NOMO-1 treated with dmso at 0.1 percent for 144 hours (cell line): ENCODE data around the gene RALGAPA2.
A peak's percentile ranks its signal among the peaks of the same experiment; 100 is the strongest.

ENCODE experiments used
- DNase-seq: peaks from one replicate; lab custom pipeline; 2025; ENCODE audit not compliant: unreplicated experiment; lab: John Stamatoyannopoulos, UW

RALGAPA2 gene

DNA sequence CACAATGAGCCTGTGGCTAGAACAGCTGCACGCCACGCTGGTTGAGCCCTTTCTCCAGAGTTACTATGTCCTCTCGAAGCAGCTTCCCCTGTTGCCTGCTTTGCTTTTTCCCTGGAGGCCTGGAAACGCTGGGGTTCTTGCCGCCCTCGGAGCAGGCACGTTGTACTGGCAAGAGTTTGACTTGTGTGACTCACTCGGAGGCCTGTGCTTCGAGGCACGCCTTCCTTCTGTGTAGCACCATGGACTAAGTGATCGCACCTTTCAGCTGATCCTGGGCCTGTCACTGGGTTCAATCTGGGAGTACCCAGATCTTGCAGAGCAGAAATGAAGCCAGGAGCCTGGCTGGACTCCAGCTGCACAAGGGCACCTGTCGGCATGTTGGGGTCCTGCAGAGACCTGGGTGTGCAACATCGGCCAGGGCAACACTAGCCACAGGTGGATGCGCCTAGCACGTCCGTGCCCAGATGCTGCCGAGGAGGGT is 339.3 kb downstream of the RALGAPA2 start:
- no peak for DNase-seq

- DNase-seq: no peak
Measured at GRCh38 chr20:20371681-20372080, 340.8 kb downstream of the RALGAPA2 start.

DNA sequence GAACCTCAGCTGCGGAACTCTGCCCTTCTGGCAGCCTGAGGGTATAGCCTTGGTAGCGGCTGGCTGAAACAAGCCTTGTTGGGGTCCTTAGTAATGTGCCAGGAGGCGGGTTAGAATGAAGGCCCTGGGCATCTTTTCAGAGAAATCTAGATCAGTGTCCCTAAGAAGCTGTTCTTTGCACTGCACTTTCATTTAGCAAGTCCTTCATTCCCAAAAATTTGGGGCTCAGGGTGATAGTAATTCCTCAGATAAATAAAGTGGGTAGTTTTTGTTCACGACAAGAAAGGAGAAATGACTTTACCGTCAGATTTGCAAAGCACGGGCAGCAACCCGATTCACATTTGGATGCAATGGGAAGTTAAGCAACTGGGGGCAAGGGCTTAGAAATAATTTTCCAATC is 341.4 kb downstream of the RALGAPA2 start:
- no peak for DNase-seq

- no peak for DNase-seq
Measured at GRCh38 chr20:20370094-20370575, 342.3 kb downstream of the RALGAPA2 start.

DNA sequence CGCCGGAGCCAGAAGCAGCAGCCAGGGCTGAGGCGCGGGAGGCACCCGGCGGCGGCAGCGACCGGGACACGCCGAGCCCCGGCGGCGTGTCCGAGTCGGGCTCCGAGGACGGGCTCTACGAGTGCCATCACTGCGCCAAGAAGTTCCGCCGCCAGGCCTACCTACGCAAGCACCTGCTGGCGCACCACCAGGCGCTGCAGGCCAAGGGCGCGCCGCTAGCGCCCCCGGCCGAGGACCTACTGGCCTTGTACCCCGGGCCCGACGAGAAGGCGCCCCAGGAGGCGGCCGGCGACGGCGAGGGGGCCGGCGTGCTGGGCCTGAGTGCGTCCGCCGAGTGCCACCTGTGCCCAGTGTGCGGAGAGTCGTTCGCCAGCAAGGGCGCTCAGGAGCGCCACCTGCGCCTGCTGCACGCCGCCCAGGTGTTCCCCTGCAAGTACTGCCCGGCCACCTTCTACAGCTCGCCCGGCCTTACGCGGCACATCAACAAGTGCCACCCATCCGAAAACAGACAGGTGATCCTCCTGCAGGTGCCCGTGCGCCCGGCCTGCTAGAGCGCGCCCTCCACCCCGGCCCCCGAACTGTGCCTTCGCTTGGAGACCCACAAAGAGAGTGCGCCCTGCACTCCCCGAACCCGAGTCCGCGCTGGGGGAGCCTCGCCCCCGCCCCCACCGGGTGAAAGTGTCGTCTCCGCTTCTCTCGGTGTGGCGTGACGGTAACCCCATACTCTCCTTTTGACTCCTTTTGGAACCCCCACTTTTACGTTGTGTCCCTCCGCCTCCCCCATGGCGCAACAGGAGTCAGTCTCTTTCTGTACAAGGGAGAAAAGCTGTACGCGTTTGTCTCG is 343.0 kb downstream of the RALGAPA2 start:
- no peak for DNase-seq

DNA sequence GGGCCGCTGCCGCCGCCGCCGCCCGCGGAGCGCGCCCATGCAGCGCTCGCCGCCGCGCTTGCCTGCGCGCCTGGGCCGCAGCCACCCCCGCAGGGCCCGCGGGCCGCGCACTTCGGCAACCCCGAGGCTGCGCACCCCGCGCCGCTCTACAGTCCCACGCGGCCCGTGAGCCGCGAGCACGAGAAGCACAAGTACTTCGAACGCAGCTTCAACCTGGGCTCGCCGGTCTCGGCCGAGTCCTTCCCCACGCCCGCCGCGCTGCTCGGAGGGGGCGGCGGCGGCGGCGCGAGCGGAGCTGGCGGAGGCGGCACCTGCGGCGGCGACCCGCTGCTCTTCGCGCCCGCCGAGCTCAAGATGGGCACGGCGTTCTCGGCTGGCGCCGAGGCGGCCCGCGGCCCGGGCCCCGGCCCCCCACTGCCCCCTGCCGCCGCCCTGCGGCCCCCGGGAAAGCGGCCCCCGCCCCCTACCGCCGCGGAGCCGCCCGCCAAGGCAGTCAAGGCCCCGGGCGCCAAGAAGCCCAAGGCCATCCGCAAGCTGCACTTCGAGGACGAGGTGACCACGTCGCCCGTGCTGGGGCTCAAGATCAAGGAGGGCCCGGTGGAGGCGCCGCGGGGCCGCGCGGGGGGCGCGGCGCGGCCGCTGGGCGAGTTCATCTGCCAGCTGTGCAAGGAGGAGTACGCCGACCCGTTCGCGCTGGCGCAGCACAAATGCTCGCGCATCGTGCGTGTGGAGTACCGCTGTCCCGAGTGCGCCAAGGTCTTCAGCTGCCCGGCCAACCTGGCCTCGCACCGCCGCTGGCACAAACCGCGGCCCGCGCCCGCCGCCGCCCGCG is 343.8 kb downstream of the RALGAPA2 start:
- no peak for DNase-seq

DNA sequence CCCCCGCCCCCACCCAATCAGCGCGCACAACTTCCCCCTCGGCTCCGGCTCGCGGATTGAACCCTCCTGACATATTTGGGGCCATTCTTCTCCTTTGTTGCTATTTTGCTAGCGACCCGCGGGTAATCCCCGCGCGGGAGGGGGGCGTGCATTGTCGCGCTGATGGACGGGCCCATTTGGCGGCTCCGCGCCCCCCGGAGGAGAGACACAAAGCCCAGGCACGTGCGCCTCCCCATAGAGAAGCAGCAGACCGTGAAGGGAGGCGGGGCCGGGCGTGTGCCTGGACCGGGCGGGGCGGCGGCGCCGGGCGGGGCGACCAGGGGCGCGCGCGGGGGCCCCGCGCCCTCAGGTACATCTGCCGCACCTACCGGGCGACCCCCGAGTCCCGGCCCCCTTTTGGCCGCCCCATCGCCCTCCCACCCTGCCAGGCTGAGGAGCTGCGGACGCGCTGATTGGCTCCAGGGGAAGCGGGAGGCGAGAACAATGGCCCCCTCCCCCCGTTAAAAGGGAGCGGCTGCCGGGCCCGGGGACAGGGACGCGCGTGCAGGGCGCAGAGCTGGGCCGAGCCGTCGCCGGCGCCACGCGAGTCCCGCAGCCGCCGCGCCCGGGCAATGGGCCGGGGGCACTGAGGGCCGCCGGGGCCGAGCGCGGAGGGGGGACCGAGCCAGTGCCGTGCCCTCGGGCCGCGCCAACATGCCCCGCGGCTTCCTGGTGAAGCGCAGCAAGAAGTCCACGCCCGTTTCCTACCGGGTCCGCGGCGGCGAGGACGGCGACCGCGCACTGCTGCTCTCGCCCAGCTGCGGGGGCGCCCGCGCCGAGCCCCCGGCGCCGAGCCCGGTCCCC is 344.6 kb downstream of the RALGAPA2 start, which contains the start of gene INSM1:
INSM1 (plus strand) TSS at position 530 of the 843 bp plus-strand sequence; CDS start at position 694, 164 bp downstream.
- no peak for DNase-seq

GRCh38 chr20:20366876-20367574 is 345.4 kb downstream of the RALGAPA2 start:
- DNase-seq: no peak

GRCh38 chr20:20366551-20366875 is 345.9 kb downstream of the RALGAPA2 start:
- no peak for DNase-seq

DNA sequence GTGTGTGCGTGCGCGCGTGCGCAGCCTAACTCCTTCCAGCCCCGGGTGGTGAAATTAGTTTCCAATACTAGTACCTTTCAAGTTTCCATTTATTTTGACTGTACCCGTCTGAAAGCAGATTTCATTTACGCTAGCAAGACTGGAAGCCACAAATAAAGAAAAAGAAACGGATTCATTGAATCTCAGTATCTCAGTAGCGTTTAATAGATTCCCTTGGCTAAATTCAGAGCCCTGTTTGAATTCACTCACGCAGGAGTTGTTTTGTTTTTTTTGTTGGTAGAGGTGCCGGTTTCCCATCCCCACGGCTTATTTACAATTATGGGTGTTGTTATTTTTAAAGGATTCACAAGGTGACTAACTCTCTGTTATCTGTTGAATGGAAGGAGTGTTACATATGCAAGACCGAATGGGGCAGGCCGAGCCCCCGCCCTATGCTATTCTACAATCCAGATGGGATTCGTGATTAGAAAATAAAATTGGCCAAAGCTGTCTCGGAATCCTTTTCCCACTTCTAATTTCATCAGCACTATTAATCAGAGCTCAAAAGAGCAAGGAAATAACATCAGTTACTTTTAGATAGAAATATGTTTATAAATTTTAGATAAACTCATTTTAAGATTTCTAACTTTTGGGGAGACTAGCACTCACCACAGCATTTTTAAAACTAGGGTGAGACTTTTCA is 346.8 kb downstream of the RALGAPA2 start:
- DNase-seq: no peak

DNA sequence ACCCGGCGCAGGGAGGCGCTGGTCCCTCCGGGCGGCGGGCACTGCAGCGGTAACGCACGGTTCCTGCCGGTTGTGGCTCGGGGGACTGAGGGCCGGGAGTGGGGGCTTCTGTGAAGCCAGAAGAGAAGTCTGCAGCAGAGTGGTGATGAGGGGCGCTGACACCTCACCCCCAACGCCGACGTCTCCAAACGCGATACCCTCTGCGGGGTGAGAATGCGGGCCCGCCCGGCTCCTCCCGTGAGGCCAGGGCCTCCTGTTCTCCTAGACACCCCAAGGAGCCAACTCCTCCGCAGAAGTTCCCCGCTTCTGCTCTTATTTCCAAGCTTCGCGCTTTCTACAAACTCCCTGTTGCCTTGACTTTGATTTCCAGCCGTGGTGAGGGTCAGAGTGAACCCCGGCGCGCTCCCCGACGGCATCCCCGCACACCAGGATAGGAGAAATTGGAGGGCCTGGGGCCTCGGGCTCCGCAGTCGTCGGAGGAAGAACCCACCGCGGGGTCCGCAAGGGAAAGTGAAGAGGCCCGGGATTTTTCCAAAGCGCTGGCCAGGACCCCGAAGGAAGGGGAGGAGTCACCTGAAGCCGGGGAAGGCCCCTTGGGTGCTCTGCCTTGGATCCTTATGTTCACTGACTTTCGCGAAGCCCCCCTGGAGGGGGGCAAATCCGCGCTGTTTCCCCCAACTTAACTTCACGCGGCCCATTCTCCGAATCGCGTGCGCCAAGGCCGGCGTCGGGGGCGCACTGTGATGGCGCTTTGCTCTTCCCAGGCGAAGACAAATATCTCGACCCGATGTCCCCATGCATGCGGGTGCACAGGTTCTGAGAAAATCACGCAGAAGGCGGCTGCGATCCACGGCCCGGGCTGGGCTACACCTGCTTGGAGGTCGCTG is 347.6 kb downstream of the RALGAPA2 start:
- DNase-seq: no peak

DNA sequence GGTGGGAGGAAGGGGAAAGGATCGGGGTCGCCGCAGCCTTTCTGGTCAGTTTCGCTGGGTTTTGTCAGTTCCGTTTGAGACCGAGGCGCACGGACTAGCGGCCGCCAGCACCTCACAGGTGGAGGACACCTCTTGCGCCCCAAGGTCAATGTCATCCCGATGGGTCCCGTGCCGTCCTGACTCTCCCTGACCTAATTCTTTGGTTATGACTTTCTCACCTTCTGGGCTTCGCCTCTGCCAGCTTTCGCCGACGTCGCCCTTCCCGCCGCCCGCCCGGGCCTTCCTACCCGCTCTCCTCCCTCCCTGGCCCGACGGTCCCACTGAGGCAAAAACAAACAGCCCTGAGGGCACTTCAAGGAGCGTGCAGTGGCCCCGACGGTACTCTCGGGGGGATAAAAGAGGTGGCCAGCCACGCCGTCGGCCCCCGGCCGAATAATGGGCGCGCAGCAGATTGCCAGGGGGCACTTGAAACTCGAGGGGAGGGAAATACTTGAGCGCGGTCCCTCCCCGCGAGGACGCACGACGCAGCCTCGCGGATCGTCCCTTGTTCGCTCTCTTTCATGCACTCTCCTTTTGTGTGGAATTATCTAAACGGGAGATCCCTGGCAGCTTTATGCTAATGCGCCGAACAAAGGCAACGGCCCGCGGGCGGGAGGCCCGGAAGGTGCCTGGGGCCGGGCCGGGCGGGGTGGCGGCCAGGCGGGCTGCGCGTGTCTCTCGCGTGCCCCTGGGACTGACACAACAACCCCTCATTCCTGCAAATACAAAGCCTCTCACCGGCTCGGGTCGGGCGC is 348.4 kb downstream of the RALGAPA2 start:
- DNase-seq: no peak

- DNase-seq: no peak
Measured at GRCh38 chr20:20363434-20363798, 349.0 kb downstream of the RALGAPA2 start.

- DNase-seq: no peak
Measured at GRCh38 chr20:20362774-20363433, 349.5 kb downstream of the RALGAPA2 start.

DNA sequence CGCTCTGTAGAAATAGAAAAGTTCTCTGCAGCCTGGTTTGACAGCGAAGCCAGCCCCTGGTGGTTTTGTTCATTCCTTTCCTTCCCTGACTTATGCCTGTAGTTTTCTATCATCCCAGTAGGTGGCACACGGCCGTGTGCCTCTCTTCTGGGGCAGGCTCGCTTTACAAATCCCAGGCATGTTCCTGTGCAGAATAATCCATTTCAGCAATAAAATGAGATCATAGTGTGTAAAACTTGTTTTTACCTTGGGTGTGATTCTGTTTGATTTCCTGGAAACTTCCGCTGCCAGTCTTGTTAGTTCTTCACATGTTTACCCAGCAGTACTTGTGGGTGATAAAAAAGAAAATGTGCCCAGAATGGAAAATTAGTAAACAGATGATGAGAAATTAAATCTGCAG is 352.0 kb downstream of the RALGAPA2 start:
- peak; percentile 58 for DNase-seq

GRCh38 chr20:20359628-20360027 is 352.8 kb downstream of the RALGAPA2 start:
- no peak for DNase-seq

DNA sequence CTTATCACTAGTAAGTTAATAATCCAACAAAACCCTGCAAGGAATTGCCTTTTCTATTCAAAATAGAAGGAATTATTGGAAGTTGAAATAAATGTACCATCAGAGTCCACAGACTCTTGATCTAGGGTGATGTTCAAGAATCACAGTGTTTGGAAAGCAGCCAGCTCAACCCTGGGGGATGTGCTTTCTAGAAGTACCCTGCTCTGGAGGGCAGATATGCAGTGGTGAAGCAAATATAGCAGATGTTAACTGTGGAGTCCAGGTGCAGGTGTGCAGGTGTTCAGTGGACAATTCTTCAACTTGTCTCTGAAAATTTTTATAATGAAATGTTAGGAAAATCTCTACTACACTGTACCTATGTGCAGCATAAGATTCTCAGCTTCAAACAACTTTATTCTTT is 353.6 kb downstream of the RALGAPA2 start:
- DNase-seq: no peak
